Lower leg skin (tissue), 4 donors: ENCODE results near the gene UVSSA. TPM values are rescaled to one million over a fixed set of nuclear protein-coding genes. Genes with fewer than 3 reads are reported as not detected.

Source experiments
- DNase-seq, 2 donors: peaks; one replicate each; pipeline ENCODE4 v3.0.0-alpha.2; 2019; ENCODE audit warnings: low spot score in 2 of 2
- H3K4me3 ChIP-seq: fragments of 200-600 bp; sonication (generic); 2 replicates; pipeline ENCODE4 v1.5.1; 2017; ENCODE audit warnings: mild to moderate bottlenecking, low read depth; ENCODE audit not compliant: poor library complexity, severe bottlenecking
- POLR2A ChIP-seq, 2 donors: fragments of 450-650 bp; IDR thresholded peaks; one replicate each; pipeline ENCODE4 v1.6.1; 2016 to 2017; ENCODE audit warnings: antibody characterized with exemption in 2 of 2, mild to moderate bottlenecking in 1 of 2, moderate library complexity in 1 of 2
- WGBS, 2 donors: methylation state at CpG; one replicate each; pipeline ENCODE4 v1.1.5; 2018; 5-methylcytosine and 5-hydroxymethylcytosine counted together
- intact Hi-C: fragments of 100-400 bp; cut with DNase I; formaldehyde crosslinking; loops from one replicate; pipeline ENCODE4 v1.15.0; 2023; ENCODE audit warnings: low total_unique reads
- total RNA-seq, 4 donors: library from RNA; depleted of rRNA; stranded (reverse); fragments of >200 nt; gene quantifications; one replicate each; pipeline ENCODE4 v1.1.0, GENCODE V29; 2016
- TF ChIP-seq, protein P1 (sequence below), 3 donors: fragments of 450-650 bp; IDR thresholded peaks; one replicate each; pipeline ENCODE4 v1.5.1; 2016; ENCODE audit warnings: antibody characterized with exemption in 3 of 3, mild to moderate bottlenecking in 3 of 3, moderate library complexity in 2 of 3

UVSSA gene
- total RNA-seq, 4 donors from 2014 or later, result 18.2 to 57.4 (median 25.7) TPM

DNA sequence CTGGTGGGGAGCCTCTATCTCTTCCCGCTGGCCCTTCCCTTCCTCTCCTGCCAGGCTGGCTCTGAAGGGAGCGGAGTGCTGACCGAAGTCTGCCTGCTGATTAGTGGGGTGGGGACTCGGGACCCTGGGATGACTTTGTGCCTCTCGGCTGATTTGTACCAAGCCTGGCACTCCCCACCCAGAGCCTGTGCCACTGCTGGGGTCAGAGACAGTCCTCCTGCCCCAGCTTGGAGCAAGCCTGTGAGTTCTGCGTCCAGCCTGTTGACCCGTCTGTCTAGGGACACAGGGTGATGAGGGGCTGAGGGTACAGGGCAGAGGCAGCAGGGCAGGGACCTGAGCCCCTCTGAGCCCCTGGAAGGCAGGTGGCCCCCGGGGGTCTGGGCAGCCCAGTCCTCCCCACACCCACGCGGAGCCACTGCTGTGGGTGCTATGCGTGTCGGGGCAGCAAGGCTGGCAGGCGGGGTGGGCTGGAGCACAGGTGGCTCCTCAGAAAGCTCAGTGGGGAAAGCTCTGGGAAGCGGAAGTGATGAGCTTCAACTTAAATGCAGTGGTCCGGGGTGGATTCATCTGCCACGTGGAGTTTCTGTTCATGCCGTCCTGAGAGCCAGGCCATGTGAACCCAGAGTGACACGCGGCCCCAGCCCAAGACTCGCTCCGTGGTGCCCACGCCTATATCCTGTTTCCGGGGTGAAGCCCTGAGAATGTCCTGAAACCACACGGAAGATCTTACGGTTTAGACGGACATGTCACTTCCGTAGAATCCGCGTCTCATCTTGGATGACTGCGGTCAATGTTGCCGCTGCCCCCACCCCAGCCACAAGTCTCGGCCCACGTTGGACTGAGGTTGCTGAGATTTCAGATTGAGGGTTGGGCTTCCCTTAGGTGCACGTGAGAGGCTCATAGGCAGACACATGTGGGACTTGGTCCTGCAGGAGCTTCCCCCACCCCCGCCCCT, 21.1 kb upstream of the UVSSA start:
- no peak for DNase-seq
- no peak for TF ChIP-seq POLR2A (IDR thresholded peaks at IDR 0.05)
- TF ChIP-seq, protein P1, sequence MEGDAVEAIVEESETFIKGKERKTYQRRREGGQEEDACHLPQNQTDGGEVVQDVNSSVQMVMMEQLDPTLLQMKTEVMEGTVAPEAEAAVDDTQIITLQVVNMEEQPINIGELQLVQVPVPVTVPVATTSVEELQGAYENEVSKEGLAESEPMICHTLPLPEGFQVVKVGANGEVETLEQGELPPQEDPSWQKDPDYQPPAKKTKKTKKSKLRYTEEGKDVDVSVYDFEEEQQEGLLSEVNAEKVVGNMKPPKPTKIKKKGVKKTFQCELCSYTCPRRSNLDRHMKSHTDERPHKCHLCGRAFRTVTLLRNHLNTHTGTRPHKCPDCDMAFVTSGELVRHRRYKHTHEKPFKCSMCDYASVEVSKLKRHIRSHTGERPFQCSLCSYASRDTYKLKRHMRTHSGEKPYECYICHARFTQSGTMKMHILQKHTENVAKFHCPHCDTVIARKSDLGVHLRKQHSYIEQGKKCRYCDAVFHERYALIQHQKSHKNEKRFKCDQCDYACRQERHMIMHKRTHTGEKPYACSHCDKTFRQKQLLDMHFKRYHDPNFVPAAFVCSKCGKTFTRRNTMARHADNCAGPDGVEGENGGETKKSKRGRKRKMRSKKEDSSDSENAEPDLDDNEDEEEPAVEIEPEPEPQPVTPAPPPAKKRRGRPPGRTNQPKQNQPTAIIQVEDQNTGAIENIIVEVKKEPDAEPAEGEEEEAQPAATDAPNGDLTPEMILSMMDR (IDR thresholded peaks at IDR 0.05), result no peak
- WGBS, 2 donors, result 91 to 96% methylated on average over 32 of the region's 35 CpGs
- H3K4me3 ChIP-seq, result no peak overlapping the region
- intact Hi-C loops, result no loop called here

DNA sequence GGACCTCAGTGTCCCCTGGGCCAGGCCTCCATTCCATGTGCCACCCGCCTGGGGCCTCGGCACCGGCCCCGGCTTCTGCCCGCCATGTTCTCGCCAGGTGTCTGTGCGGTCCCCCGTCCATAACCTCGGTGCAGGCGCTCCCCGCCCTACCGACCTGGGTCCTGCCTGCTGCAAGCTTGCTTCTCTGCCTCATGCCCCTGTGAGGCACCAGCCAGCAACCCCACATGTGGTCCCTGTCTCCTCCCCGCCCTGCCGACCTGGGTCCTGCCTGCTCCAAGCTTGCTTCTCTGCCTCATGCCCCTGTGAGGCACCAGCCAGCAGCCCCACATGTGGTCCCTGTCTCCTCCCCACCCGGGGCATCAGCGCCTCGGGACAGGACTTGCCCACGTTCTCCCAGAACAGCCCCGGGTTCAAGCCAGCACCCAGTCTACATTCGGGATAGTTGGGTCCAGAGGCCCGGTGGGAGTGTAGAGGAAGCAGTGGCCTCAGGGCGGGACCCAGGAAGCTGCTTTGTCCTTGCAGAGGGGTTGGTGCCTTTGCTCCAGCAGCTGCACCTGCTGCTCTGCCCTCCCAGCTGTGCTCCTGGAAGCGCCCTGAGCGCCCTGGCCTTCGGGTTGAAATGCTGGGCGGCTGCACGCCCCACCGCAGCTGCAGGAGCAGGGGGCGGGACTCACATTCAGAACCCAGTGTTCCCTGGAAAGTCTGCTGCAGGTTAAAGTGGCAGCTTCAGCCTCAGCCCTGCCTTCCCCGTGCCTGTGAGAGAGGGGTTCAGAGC, 20.1 kb upstream of the UVSSA start:
- intact Hi-C loops, result no loop called here
- DNase-seq, result no peak
- no peak overlapping the region for H3K4me3 ChIP-seq
- 95 to 97% methylated on average over 27 to 30 of the region's 30 CpGs for WGBS, 2 donors
- TF ChIP-seq, protein P1 (IDR thresholded peaks at IDR 0.05), result no peak
- no peak for TF ChIP-seq POLR2A (IDR thresholded peaks at IDR 0.05)

DNA sequence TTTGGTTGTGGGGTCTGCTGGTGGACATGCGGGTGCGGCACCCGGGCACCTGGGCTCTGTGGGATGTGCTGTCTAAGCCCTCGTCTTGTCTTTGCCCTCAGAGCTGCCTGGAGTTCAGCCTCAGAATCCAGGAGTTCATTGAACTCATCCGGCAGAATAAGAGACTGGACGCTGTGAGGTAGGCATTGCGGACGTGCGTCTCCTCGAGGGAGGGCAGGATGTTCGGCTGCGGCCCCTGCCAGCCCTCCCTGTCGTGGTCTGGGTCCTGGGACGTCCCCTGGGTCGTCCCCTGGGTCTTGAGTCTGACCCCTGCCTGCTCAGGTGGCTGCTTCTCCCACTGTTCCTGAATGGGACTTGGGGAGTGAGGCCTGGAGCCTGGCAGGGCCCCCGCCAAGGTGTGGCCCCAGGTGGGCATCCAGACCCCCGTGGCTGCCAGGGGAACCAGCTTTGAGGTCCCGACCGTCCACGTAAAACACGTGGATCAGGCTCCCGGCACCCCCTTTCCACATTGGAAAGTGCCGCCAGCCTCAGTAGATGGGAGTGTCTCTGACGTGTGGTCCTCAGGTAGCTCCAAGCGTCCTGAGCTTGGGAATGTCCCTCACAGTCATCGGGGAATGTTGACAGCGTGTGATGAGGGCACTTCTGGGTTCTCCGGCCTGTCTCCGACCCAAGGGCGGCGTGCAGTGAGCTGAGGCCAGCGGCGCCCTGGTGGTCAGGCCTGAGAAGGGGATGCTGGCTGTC, 19.3 kb upstream of the UVSSA start:
- H3K4me3 ChIP-seq, result no peak overlapping the region
- WGBS, 2 donors, result 92 to 94% methylated on average over 22 to 32 of the region's 33 CpGs
- no peak for TF ChIP-seq POLR2A (IDR thresholded peaks at IDR 0.05)
- TF ChIP-seq, protein P1 (IDR thresholded peaks at IDR 0.05), result no peak
- intact Hi-C loops, result no loop called here
- no peak for DNase-seq

GRCh38 chr4:1328267-1329155, 18.5 kb upstream of the UVSSA start:
- TF ChIP-seq, protein P1 (IDR thresholded peaks at IDR 0.05), result no peak
- TF ChIP-seq POLR2A (IDR thresholded peaks at IDR 0.05), result no peak
- WGBS, 2 donors, result 93 to 95% methylated on average over 26 to 48 of the region's 51 CpGs
- intact Hi-C loops, result no loop called here
- no peak overlapping the region for H3K4me3 ChIP-seq
- DNase-seq, result no peak
